SK-N-SH (cell line): Measurements from ENCODE around the gene TBXAS1. TPM values are rescaled to one million over a fixed set of nuclear protein-coding genes. Genes with fewer than 3 reads are reported as not detected.

Experiments
- CTCF ChIA-PET: fragments of 300-600, 350-600 bp; formaldehyde crosslinking; extraction: SDS; loops from one replicate; lab custom pipeline; 2021; lab: Yijun Ruan, JAX
- POLR2A ChIA-PET: fragments of 350-600 bp; sonication (Branson Sonifier 250); formaldehyde crosslinking; extraction: SDS; loops from one replicate; lab custom pipeline; 2020; ENCODE audit warnings: antibody characterized with exemption, inconsistent platforms; lab: Yijun Ruan, JAX
- DNase-seq: peaks from one replicate; pipeline ENCODE4 v3.0.0; 2012
- H2AFZ ChIP-seq: fragments of 200-600 bp; sonication (generic); 2 replicates; pipeline ENCODE4 v1.8.1; 2016; ENCODE audit warnings: antibody characterized with exemption, mild to moderate bottlenecking, low read depth
- H3F3A ChIP-seq: fragments of 200-600 bp; sonication (generic); replicated peaks from 2 replicates; pipeline ENCODE3; 2016; ENCODE audit warnings: antibody characterized with exemption, mild to moderate bottlenecking; ENCODE audit not compliant: insufficient read depth
- H3K27ac ChIP-seq, 2 experiments: fragments of 200-500 bp in 1 of 2; fragments of 200-600 bp in 1 of 2; sonication (Bioruptor generic) in 1 of 2; sonication (generic), shearing (Covaris generic) in 1 of 2; 2 replicates each; pipeline versions ENCODE4 v1.5.1 to v1.6.1; 2014 to 2016; ENCODE audit warnings: low read depth in 2 of 2, inconsistent platforms in 1 of 2, low read length in 1 of 2, mild to moderate bottlenecking in 1 of 2, mixed read lengths in 1 of 2
- H3K27me3 ChIP-seq: fragments of 200-600 bp; sonication (generic), shearing (Covaris generic); 2 replicates; pipeline ENCODE4 v1.6.1; 2016; ENCODE audit warnings: mixed run types; ENCODE audit not compliant: insufficient read depth
- H3K36me3 ChIP-seq, 2 experiments: fragments of 200-500 bp in 1 of 2; fragments of 200-600 bp in 1 of 2; sonication (Bioruptor generic) in 1 of 2; sonication (generic) in 1 of 2; replicated peaks in 1 of 2; 2 replicates each; pipeline versions ENCODE3 to v1.5.1; 2014 to 2016; ENCODE audit warnings: low read length in 1 of 2, mild to moderate bottlenecking in 1 of 2; ENCODE audit not compliant: insufficient read depth in 2 of 2, control insufficient read depth in 1 of 2
- H3K4me1 ChIP-seq, 2 experiments: fragments of 200-500 bp in 1 of 2; fragments of 200-600 bp in 1 of 2; sonication (Bioruptor generic) in 1 of 2; sonication (generic), shearing (Covaris generic) in 1 of 2; 2 replicates each; pipeline versions ENCODE4 v1.5.1 to v1.6.1; 2014 to 2016; ENCODE audit warnings: low read depth in 1 of 2, low read length in 1 of 2, mixed run types in 1 of 2; ENCODE audit not compliant: insufficient read depth in 2 of 2, control insufficient read depth in 1 of 2
- H3K4me2 ChIP-seq: fragments of 200-600 bp; sonication (generic), shearing (Covaris generic); 2 replicates; pipeline ENCODE4 v1.6.1; 2017; ENCODE audit warnings: mixed run types
- H3K4me3 ChIP-seq, 2 experiments: fragments of 200-500 bp in 1 of 2; fragments of 200-600 bp in 1 of 2; sonication (Bioruptor generic) in 1 of 2; sonication (generic), shearing (Covaris generic) in 1 of 2; 2 replicates each; pipeline versions ENCODE4 v1.5.1 to v1.8.1; 2014 to 2016; ENCODE audit warnings: low read depth in 2 of 2, inconsistent platforms in 1 of 2, low read length in 1 of 2, mild to moderate bottlenecking in 1 of 2, mixed read lengths in 1 of 2, moderate library complexity in 1 of 2
- H3K79me2 ChIP-seq: fragments of 200-600 bp; sonication (generic); 2 replicates; pipeline ENCODE4 v1.8.1; 2017; ENCODE audit warnings: mild to moderate bottlenecking; ENCODE audit not compliant: insufficient read depth
- H3K9ac ChIP-seq: fragments of 200-600 bp; sonication (generic); 2 replicates; pipeline ENCODE4 v1.6.1; 2017; ENCODE audit warnings: mixed run types
- H3K9me2 ChIP-seq: fragments of 200-600 bp; sonication (generic); 2 replicates; pipeline ENCODE4 v1.6.1; 2017; ENCODE audit warnings: mixed run types
- H3K9me3 ChIP-seq: fragments of 200-600 bp; sonication (generic); 2 replicates; pipeline ENCODE4 v1.6.1; 2017; ENCODE audit warnings: mixed run types, mild to moderate bottlenecking, moderate library complexity
- H4K20me1 ChIP-seq: fragments of 200-600 bp; sonication (generic); 2 replicates; pipeline ENCODE4 v1.6.1; 2017; ENCODE audit warnings: mild to moderate bottlenecking, mixed run types; ENCODE audit not compliant: insufficient read depth
- CHD2 ChIP-seq: fragments of 150-350 bp; IDR thresholded peaks from 2 replicates; pipeline ENCODE4 v1.6.1; 2018; ENCODE audit warnings: low read length; ENCODE audit not compliant: partially characterized antibody
- ELF1 ChIP-seq: IDR thresholded peaks from 2 replicates; pipeline ENCODE4 v1.4.0; 2012
- EZH2phosphoT487 ChIP-seq: fragments of 200-600 bp; sonication (generic); IDR thresholded peaks from 2 replicates; pipeline ENCODE4 v1.6.1; 2017; ENCODE audit warnings: low read depth, mixed run types, mild to moderate bottlenecking, antibody characterized with exemption, moderate library complexity, borderline replicate concordance
- FOSL2 ChIP-seq: IDR thresholded peaks from 2 replicates; pipeline ENCODE4 v1.4.0; 2012; ENCODE audit warnings: low read depth, mild to moderate bottlenecking, moderate library complexity, borderline replicate concordance
- FOXM1 ChIP-seq: IDR thresholded peaks from 2 replicates; pipeline ENCODE4 v1.4.0; 2012; ENCODE audit warnings: low read depth, mild to moderate bottlenecking
- GABPA ChIP-seq: IDR thresholded peaks from 2 replicates; pipeline ENCODE4 v1.4.0; 2012; ENCODE audit warnings: low read depth, mild to moderate bottlenecking
- GATA2 ChIP-seq: sonication (generic); formaldehyde crosslinking; IDR thresholded peaks from 2 replicates; pipeline ENCODE4 v1.5.0; 2020; ENCODE audit warnings: mild to moderate bottlenecking, missing genetic modification reagents
- JUND ChIP-seq: IDR thresholded peaks from 2 replicates; pipeline ENCODE4 v1.4.0; 2012
- MXI1 ChIP-seq: IDR thresholded peaks from 2 replicates; pipeline ENCODE4 v1.6.1; 2012; ENCODE audit warnings: mild to moderate bottlenecking, low read depth, low read length, improper control_type of control experiment
- POLR2AphosphoS5 ChIP-seq: IDR thresholded peaks from 2 replicates; pipeline ENCODE4 v1.6.1; 2012; ENCODE audit warnings: low read depth, low read length
- SIN3A ChIP-seq: IDR thresholded peaks from 2 replicates; pipeline ENCODE4 v1.6.1; 2012; ENCODE audit warnings: low read depth, mild to moderate bottlenecking, low read length, moderate library complexity, borderline replicate concordance
- SMC3 ChIP-seq: IDR thresholded peaks from 2 replicates; pipeline ENCODE4 v1.6.1; 2012; ENCODE audit warnings: low read depth, low read length, improper control_type of control experiment
- TAF1 ChIP-seq: IDR thresholded peaks from 2 replicates; pipeline ENCODE4 v1.6.1; 2012; ENCODE audit warnings: low read depth, mild to moderate bottlenecking, low read length, moderate library complexity, borderline replicate concordance
- WGBS: methylation state at CpG from one replicate; pipeline ENCODE4 v1.1.6; 2017; ENCODE audit warnings: low lambda C conversion rate; 5-methylcytosine and 5-hydroxymethylcytosine counted together
- polyA plus RNA-seq, 3 experiments: library from polyadenylated mRNA; depleted of rRNA; stranded (reverse); fragments of >200 nt; gene quantifications; 2 replicates each; pipeline ENCODE4 v1.2.3, GENCODE V29; 2012
- TF ChIP-seq, protein P1 (sequence below): IDR thresholded peaks from 2 replicates; pipeline ENCODE4 v1.4.0; 2012; ENCODE audit warnings: low read depth, borderline replicate concordance
- TF ChIP-seq, protein P2 (sequence below): fragments of 150-350 bp; IDR thresholded peaks from 2 replicates; pipeline ENCODE4 v1.6.1; 2017; ENCODE audit warnings: antibody characterized with exemption, low read length, low read depth, borderline replicate concordance
- TF ChIP-seq, protein P3 (sequence below): IDR thresholded peaks from 2 replicates; pipeline ENCODE4 v1.4.0; 2012; ENCODE audit warnings: low read depth, borderline replicate concordance

TBXAS1 gene
- polyA plus RNA-seq, 1 of the 3 experiments (the other 2 are of a cell fraction), result 4.4 TPM

- TF ChIP-seq, protein P1, sequence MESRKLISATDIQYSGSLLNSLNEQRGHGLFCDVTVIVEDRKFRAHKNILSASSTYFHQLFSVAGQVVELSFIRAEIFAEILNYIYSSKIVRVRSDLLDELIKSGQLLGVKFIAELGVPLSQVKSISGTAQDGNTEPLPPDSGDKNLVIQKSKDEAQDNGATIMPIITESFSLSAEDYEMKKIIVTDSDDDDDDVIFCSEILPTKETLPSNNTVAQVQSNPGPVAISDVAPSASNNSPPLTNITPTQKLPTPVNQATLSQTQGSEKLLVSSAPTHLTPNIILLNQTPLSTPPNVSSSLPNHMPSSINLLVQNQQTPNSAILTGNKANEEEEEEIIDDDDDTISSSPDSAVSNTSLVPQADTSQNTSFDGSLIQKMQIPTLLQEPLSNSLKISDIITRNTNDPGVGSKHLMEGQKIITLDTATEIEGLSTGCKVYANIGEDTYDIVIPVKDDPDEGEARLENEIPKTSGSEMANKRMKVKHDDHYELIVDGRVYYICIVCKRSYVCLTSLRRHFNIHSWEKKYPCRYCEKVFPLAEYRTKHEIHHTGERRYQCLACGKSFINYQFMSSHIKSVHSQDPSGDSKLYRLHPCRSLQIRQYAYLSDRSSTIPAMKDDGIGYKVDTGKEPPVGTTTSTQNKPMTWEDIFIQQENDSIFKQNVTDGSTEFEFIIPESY, result no peak
- TF ChIP-seq SMC3 (no peak), CHD2 (no peak), EZH2phosphoT487 (no peak), JUND (no peak), GATA2 (CRISPR knock-in tag) (no peak), FOXM1 (no peak)
- TF ChIP-seq, protein P2, sequence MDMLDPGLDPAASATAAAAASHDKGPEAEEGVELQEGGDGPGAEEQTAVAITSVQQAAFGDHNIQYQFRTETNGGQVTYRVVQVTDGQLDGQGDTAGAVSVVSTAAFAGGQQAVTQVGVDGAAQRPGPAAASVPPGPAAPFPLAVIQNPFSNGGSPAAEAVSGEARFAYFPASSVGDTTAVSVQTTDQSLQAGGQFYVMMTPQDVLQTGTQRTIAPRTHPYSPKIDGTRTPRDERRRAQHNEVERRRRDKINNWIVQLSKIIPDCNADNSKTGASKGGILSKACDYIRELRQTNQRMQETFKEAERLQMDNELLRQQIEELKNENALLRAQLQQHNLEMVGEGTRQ, result no peak
- TF ChIP-seq, all 33 proteins: peak for 0
Measured at GRCh38 chr7:140017543-140017942, 188.5 kb downstream of the TBXAS1 start (continued).

- Histone ChIP-seq H3K36me3 (peaks cover 0 to 2% of the 10 kb centered on the region in 2 experiments), H3K4me3 (no peak overlapping the region), H2AFZ (no peak overlapping the region), H3K27me3 (no peaks in the 10 kb centered on the region; the same call in 1 of the 2 replicates), H3K4me1 (peaks cover 0 to 14% of the 10 kb centered on the region in 2 experiments; a peak in 1 of 4 replicates), H3K9ac (no peak overlapping the region), H3K9me2 (no peaks in the 10 kb centered on the region), H3K79me2 (no peaks in the 10 kb centered on the region), H3K9me3 (no peaks in the 10 kb centered on the region), H3K27ac (no peak overlapping the region), H4K20me1 (no peaks in the 10 kb centered on the region), H3K4me2 (no peak overlapping the region), H3F3A (peaks cover 3% of the 10 kb centered on the region)
- ChIA-PET CTCF (interaction anchor here (0.8 to 5.6 kb wide), 6 partner anchors 10 to 373 kb away, joined by 3 to 24 read pairs (median 4); no protein-coding TSS in a partner anchor), POLR2A (interaction anchor here (0.6 to 0.8 kb wide), 2 partner anchors 373 to 582 kb away, joined by 3 read pairs; no protein-coding TSS in a partner anchor)
- TF ChIP-seq TAF1 (no peak), ELF1 (no peak), MXI1 (no peak), GABPA (no peak), POLR2AphosphoS5 (no peak), CHD2 (no peak), FOXM1 (no peak), FOSL2 (no peak), SIN3A (no peak)
- TF ChIP-seq, protein P3, sequence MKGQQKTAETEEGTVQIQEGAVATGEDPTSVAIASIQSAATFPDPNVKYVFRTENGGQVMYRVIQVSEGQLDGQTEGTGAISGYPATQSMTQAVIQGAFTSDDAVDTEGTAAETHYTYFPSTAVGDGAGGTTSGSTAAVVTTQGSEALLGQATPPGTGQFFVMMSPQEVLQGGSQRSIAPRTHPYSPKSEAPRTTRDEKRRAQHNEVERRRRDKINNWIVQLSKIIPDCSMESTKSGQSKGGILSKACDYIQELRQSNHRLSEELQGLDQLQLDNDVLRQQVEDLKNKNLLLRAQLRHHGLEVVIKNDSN, result no peak
- no peak for DNase-seq
- WGBS, result 84% methylated on average over 9 of the region's 9 CpGs
Measured at GRCh38 chr7:140018125-140019043, 189.3 kb downstream of the TBXAS1 start.
